NCI-H345 treated with DMSO at 0.1 percent for 48 hours (cell line): Measurements from ENCODE around the gene AGTPBP1.
"Not testable (repeated sequence)": the region's sequence is repeated elsewhere in the genome, so short reads cannot be mapped to it uniquely, and the experiment has no call there.

Experiments
- DNase-seq: peaks from one replicate; lab custom pipeline; 2025; ENCODE audit not compliant: unreplicated experiment; lab: John Stamatoyannopoulos, UW

The AGTPBP1 gene, protein sequence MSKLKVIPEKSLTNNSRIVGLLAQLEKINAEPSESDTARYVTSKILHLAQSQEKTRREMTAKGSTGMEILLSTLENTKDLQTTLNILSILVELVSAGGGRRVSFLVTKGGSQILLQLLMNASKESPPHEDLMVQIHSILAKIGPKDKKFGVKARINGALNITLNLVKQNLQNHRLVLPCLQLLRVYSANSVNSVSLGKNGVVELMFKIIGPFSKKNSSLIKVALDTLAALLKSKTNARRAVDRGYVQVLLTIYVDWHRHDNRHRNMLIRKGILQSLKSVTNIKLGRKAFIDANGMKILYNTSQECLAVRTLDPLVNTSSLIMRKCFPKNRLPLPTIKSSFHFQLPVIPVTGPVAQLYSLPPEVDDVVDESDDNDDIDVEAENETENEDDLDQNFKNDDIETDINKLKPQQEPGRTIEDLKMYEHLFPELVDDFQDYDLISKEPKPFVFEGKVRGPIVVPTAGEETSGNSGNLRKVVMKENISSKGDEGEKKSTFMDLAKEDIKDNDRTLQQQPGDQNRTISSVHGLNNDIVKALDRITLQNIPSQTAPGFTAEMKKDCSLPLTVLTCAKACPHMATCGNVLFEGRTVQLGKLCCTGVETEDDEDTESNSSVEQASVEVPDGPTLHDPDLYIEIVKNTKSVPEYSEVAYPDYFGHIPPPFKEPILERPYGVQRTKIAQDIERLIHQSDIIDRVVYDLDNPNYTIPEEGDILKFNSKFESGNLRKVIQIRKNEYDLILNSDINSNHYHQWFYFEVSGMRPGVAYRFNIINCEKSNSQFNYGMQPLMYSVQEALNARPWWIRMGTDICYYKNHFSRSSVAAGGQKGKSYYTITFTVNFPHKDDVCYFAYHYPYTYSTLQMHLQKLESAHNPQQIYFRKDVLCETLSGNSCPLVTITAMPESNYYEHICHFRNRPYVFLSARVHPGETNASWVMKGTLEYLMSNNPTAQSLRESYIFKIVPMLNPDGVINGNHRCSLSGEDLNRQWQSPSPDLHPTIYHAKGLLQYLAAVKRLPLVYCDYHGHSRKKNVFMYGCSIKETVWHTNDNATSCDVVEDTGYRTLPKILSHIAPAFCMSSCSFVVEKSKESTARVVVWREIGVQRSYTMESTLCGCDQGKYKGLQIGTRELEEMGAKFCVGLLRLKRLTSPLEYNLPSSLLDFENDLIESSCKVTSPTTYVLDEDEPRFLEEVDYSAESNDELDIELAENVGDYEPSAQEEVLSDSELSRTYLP

DNA sequence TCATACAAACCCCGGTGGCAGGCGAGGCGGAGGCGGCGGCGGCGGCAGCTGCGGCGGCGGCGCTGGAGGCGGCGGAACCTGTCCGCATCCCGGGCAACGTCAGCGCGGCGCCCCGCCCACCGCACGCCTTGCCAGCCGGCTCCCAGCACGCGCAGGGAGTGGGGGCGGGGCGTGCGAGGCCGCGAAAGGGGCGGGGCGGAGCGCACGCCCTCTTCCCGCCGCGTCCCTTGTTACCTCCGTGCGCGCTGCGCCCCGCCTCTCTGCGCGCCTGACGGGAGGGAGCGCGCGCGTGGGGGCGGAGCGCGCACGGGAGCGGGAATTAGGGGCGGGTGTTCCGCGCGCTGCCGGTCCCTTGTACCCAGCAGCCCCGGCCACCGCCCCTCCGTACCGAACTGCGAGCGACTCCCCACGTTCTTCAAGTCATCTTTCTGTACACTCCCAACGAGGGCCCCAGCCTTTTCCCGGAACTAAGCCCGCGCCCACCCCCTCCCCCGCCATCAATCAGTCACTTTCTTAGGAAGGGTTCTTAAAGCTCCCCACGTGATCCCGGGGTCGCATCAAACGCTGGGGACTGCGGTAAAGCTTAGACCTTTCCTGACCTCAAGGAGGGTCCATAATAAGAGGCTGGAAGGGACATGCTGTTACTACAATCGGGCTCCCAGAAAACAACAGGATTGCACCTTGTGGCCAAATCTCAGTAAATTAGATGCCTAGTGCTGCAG lies at the start of gene AGTPBP1:
TSS of gene AGTPBP1 (minus strand) at position 80 of the 722 bp plus-strand sequence. CDS start 29,421 bp downstream, outside the sequence.
- DNase-seq = peak; percentile 73

DNA sequence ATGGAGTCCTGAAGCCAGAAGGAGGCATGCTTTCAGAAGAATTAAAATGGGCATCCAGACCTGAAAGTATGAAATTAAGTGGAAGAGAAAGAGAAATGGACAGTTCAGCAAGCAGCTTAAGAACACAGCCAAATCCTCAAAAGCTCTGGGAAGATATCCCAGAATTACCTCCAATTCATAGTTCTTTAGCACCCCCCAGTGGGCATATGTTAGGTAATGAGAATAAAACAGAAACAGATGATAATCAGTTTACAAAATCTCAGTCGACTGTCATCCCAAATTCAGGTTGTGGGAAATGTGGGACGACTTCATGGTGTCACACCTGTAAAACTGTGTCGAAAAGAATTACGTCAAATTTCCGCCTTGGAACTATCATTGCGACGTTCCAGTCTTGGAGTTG lies 44.4 kb upstream of the AGTPBP1 start:
- not testable (repeated sequence) for DNase-seq

DNA sequence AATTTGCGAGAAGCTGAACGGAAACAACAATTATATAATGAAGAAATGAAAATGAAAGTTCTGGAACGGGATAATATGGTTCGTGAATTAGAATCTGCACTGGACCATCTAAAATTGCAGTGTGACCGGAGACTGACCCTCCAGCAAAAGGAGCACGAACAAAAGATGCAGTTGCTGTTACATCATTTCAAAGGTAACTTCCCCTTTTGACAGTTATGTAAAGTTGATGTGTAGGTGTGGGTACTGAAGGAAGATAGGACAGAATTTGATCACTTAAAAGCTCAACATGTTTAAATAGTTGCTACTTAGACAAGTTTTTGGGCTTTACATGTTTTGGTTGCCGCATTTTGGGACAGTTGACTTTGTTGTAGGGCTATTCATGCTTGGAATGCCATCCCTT lies 32.1 kb upstream of the AGTPBP1 start:
- not testable (repeated sequence) for DNase-seq

DNA sequence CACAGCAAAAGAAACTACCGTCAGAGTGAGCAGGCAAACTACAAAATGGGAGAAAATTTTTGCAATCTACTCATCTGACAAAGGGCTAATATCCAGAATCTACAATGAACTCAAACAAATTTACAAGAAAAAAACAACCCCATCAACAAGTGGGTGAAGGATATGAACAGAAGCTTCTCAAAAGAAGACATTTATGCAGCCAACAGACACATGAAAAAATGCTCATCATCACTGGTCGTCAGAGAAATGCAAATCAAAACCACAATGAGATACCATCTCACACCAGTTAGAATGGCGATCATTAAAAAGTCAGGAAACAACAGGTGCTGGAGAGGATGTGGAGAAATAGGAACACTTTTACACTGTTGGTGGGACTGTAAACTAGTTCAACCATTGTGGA lies 20.0 kb upstream of the AGTPBP1 start:
- not testable (repeated sequence) for DNase-seq

DNA sequence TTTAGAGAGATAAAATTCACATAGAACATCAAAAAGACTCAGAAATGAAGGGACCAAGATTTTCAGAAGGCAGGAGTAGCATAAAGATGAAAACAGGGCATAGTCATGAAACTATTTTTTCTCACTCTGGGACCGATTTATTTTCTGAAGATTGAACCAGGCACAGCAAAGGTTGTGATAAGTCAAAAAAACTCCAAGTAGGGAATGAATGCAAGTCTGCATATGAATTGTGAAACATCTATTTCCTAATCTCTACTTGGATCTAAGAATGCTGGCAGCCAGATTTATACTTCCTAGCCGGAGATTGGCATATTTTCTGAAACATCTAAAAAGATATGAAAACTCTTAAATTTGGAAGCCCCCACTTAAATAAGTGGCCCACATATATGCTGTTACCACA lies 16.0 kb upstream of the AGTPBP1 start:
- not testable (repeated sequence) for DNase-seq

DNA sequence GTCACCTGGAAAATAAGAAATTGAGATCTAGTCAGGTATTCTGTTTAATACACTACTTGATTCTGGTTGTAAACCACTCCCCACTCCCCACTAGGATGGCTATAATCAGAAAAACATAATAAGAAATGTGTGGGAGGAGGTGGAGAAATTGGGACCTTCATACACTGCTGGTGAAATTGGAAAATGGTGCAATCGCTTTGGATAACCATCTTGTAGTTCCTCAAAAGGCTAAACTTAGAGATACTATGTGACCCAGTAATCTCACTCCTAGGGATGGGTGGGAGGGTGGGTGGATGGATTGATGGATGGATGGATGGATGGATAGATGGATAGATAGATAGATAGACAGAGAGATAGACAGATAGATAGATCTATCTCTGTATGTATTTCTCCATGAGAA lies 14.5 kb upstream of the AGTPBP1 start:
- not testable (repeated sequence) for DNase-seq

DNA sequence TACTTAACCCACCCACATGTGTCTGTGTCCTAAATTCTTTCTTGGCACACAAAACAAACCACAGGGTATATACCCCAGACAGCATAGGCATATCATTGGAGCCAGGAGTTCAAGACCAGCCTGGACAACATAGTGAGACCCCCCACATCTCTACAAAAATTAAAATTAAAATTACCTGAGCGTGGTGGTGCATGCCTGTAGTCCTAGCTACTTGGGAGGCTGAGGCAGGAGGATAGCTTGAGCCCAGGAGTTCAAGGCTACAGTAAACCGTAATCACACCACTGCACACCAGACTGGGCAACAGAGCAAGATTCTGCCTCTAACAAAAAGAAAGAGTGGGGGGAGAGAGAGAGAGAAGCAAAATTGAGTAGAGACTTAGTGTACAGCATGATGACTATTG lies 4.6 kb upstream of the AGTPBP1 start:
- DNase-seq = no peak

DNA sequence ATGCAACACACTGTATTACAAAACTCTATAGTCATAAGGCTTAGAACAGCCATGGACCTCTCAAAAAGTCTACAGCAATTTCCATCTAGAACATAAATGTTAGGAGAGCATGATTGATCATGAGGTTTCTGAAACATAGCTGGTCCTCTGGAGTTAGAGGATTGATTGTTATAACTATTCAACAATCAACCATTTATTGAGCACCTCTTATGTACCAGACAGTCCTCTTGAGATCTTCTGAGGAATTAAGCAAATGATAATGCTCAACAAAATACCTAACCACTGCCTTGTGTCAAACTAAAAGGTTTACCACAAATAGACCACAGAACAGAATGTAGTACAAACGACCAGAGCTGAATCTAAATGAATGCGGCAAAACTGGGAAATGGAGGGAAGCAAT lies 3.4 kb upstream of the AGTPBP1 start:
- no peak for DNase-seq

DNA sequence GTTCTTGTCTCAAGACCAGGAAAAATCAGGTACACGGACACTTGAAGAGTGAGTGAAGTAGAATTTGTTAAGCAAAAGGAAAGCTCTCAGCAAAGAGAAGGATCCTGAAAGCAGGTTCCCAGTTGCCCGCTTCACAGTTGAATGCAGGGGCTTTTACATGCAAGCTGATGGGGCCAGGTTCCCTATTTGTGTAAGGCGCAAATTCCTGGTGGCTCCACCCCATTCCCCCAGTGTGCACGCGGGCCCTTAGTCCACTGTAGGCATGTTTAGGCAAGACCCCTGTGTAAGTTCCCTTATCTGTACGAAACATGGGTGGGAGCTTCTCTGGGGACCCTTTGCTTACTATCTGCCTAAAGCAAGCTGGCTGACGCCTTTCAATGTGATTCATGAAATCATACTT lies 2.7 kb upstream of the AGTPBP1 start:
- no peak for DNase-seq

DNA sequence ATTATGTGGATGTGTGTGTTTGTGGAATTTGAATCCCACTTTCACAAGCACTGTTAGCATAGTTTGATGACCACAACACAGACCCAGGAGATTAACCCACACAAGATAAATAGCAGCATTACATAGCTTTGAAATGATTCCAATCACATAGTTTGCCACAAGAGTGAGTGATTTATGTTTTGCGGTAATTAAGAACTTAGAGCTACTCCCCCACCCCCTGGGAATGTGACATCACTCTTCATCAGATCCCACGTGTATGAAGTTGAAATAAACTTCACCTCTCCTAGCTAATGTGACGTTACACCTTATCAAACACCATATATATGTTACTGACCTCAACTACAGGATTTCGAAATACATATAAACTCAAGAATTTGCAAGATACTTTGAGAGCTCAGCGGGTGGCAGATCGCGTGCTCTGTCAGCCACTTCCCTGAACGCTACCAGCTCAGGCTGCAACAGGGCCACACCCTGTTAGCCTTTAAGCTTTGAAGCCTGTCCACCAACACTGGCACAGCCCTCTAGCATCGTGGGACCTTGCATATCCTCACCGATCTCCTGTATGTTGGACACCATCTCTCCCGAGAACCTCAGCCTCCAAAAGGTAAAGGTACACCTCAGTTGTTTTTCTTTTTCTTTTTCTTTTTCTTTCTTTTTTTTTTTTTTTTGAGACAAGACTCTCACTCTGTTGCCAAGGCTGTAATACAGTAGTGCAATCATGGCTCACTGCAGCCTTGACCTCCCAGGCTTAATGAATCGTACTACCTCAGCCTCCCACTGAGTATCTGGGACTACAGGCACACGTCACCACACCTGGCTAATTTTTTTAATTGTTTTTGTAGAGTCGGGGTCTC lies 1.7 kb upstream of the AGTPBP1 start:
- no peak for DNase-seq

DNA sequence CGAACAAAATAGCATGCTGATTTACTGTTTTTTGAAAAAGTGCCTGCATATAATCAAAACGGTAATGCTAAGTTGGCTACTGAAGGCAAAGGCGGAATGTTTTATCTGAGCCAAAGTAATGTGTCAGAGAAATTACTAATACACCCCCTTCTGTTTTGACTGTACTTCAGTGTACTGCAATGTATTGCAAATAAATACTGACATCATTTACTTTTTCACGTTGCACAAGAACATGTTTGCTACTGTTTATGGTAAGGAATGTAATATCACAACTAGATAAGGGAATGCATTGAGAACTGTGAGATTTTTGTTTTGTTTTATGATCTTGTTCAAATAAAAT lies 813 bp upstream of the AGTPBP1 start:
- DNase-seq = no peak

DNA sequence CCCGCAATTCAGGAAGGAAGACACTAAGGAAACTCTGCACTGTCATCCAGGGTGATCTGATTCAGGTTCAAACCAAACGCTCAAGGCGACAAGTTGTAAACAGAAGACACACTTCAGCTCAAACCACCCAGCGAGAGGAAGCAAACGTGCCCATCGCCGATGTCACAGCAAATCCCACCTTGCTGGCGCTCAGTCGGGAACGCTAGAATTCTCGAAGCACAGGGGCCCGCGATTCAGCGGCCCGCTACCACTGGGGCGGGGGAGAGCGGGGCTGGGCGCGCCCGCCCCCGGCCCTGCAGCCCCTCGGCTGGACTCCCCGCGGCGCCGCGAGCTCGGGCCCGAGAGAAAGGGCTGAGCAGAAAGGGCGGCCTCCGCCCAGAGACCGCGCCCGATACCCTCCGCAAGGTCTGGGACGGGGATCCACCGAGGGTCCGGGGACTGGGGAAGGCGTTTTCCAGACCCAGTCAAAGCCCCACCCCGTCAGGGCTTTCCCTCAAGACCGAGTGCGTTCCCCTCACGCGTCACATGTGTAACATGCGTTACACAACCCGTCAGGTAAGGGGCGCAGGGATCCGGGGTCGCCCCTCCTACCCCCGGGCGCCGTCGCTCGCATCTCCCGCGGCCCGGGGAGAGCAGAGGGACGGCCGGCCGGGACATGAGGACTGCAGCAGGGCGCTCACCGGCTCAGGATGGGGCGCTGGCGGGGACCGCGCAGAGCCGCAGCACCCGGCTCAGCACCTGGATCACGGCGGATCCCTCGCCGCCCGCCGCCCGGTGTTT lies 469 bp downstream of the AGTPBP1 start:
- DNase-seq = no peak

DNA sequence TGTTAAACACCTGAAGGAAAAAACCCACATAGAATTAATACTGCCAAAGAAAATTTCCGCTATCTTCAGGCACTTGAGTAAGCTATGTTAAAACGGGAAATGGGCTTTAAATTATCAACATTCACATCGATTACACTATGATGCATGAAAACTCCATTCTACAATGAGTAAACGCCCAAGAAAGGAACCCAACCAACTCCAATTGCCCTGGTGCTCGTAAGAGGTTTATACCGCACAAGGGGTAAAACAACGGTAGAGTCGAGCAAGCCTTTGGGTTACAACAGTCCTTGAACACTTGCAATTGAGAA lies 1.0 kb downstream of the AGTPBP1 start:
- DNase-seq = no peak

DNA sequence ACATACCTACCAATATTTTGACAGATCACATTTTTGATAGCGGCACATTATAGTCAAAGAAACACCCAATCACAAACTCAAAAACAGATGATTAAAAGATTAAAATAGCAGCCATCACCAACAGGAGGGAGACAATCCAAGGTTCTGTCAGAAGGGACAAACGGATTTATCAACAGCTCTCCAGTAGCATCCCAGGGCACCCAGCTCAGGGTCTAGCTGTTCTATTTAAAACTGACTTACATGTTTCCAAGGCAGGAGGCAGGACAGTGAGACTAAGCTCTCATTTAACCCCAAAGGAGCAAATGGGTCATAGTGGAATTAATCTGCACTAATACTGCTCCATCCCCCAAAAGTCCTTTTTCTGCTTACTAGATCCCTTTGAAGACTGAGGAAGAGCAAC lies 3.2 kb downstream of the AGTPBP1 start:
- no peak for DNase-seq

DNA sequence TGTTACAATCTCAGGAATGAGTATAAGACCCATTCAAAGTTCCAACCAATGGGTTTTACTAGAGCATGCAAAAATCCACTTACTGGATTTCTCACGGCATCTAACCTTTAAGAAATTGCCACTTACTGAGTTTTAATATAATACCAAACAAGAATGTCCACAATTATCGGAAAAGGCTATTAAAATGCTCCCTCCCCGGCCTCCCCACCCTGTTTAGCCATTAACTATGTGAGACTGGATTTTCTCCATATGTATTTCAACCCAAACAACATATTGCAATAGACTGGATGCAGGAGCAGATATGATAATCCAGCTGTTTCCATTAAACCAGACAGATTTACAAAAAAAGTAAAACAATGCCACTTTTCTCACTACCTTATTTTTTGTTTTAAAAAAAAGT lies 4.1 kb downstream of the AGTPBP1 start:
- no peak for DNase-seq

DNA sequence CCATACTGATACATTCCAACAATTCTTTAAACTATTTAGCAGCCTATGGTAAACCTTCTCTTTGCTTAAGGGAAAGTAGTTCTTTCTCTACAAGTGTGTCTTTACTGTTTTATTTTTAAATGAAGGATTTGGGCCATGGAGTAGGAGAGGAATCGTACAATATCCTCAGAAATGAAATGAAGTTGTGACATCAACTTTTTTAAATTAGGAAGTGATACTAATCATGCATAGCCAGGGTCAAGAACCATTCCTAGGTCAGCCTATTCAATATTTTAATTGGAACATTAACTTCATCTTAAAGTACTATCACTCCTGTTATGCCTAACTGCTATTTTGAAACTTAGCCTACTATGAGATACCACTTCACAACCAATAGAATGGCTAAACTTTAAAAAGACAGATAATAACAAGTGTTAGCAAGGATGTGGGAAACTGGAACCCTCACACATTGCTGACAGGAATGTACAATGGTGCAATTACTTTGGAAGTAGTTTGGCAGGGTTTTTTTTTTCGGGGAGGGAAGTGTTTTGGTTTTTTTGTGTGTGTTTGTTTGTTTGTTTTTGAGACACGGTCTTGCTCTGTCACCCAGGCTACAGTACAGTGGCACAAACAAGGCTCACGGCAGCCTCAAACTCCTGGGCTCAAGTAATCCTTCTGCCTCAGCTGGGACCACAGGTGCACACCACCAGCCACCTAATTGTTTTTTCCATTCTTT lies 10.7 kb downstream of the AGTPBP1 start:
- no peak for DNase-seq

DNA sequence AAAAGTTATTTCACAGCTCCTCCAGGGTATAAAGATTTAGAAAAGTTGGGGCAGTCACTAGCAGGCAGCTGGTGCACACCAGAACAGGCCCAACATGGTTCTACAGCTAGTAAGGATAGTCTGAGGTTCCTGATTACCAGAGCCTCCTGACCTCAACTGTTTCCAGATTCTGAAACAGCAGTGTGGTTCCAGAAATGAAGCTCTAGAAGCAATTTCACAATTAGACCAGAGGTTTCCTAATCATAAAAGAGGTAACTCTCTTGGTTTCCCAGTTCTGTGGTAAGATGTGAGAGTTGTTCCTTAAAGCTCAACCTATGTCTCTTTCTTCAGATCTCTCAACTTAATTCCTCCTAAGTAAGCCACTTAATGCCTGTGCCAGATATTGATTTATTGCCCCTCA lies 11.9 kb downstream of the AGTPBP1 start:
- no peak for DNase-seq

DNA sequence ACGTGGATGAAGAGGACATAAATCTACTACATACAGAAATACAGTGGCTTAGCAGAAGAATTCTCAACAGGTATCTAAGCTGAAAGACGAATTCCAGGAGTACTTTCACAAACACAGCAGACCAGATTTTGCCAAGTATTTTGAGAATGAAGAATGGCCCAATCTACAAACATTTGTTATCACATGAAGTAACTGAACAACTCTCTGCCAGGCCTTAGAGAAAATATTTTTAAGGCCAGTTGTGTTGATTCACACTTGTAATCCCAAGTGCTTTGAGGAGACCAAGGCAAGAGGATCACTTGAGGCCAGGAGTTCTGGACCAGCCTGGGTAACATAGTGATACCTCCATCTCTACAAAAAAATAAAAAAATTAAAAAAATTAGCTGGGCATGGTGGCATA lies 14.3 kb downstream of the AGTPBP1 start:
- no peak for DNase-seq

DNA sequence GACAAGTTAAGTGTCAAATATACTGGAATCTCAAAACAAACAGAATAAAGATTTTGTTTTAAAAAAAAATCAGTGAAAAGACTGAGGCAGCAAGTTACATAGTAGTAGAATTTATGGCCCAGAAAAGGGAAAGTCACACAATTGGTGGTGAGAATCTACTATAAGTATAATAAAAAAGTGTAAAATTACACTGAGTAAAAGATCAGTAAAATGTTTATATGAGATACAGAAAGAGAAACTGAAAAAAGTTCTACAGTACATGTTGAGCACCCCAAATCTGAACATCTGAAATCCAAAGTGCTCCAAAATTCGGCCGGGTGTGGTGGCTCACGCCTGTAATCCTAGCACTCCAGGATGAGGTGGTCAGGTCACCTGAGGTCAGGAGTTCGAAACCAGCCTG lies 15.0 kb downstream of the AGTPBP1 start:
- no peak for DNase-seq
